Anterior cingulate cortex (tissue), 58 donors: ENCODE results near the gene NPS.
A peak's percentile ranks its signal among the peaks of the same experiment; 100 is the strongest.

Experiments
- DNase-seq, 58 donors: peaks; one replicate each; lab custom pipeline; 2025; lab: John Stamatoyannopoulos, UW

NPS gene

DNA sequence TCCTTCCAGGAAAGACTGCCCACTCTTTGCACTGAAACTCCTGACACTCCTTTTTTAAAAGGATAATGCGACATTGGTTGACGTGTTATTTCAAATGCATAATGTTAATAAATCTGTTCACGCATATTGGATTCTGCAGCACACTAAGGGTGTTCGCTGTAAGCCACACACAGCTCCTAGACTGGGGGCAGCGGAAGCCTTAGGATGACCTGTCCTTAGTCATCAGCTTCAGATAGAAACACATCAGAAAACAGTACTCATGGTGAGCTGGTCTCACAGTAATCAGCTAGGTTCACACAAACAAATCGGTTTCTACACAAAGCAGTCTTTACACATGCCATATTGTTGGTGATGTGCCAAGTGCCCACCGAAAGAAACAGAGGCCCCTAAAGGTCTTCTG, 4.3 kb downstream of the NPS start:
- no peak for DNase-seq

- DNase-seq: no peak
Measured at GRCh38 chr10:127556916-127557315, 7.8 kb downstream of the NPS start.

DNA sequence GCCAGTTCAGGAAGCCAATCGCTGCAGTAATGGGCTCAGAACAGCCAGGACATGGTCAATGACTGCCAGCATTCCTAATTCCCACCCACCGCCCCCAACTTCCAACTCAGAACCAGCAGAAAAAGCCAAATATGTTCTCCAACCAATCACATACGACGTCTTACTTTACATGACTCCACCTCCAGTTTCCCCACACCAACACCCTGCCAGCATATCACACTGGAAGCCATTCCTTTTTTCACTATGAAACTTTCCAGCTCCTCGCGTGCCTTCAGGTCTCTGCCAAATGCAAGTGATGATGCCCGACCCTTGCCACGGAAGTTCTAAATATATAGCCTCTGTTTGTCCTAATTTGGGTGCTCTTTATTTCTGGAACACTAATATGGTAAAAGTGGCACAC, 12.5 kb downstream of the NPS start:
- DNase-seq: no peak

GRCh38 chr10:127563718-127564553, 14.8 kb downstream of the NPS start:
- DNase-seq: peak in 2 of 58 donors; percentile 10 to 15

DNA sequence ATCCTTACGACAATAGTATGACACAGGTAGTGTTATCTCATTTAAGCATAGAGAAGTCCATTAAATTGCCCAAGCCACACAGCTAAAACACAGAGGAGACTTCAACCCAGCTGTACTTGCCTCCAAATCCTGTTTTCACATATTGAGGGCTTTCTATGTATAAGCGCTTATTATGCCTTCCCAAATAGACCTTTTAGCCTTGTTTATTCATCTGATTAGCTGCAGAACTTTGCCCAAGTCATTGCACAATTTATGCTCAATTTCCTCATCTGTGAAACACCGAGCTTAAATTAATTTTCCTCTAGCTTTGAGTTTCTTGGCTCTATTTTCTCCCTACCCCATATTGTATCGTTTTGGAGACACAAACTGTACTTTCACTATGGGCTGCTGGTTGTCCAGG, 15.5 kb downstream of the NPS start:
- DNase-seq: no peak

GRCh38 chr10:127565583-127565982, 16.5 kb downstream of the NPS start:
- no peak for DNase-seq

- DNase-seq: peak in 8 of 58 donors; percentile 8 to 33 (median 18)
Measured at GRCh38 chr10:127569210-127569609, 20.1 kb downstream of the NPS start.

DNA sequence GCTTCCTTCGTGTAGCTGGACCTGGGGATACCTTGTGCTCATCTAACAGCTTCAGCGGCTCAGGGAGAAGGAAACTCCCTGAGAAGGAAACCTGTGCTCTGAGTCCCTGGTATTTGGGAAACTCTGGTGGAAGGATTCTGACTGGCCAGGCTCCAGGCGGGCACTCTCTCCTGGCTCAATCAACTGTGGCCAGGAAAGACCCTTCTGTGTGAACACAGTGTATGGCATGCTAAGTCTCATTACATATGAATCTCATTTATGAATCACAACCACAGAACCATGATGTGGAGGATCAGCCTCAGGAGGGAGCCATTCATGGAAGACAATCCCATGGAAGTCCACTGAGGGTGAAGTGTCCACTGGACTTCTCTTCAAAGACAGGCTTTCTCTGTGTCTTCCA, 20.9 kb downstream of the NPS start:
- no peak for DNase-seq

DNA sequence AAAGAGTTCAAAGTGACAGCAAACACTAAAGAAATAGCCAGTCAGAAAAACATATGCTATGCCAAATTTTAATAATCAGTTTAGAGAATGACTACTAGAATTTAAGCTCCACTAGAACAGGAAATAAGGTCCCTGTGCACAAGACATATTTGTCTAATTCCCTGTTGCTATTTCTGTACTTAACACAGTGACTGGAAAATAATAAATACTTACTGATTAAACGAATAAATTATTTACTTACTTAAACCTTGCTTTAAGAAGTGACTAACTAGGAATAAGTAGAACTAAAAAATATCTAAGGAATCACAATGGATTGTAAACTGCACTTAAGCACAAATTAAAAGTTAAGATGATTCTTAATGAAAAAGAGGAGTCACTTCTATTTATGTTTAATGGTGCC, 22.3 kb downstream of the NPS start:
- no peak for DNase-seq

DNA sequence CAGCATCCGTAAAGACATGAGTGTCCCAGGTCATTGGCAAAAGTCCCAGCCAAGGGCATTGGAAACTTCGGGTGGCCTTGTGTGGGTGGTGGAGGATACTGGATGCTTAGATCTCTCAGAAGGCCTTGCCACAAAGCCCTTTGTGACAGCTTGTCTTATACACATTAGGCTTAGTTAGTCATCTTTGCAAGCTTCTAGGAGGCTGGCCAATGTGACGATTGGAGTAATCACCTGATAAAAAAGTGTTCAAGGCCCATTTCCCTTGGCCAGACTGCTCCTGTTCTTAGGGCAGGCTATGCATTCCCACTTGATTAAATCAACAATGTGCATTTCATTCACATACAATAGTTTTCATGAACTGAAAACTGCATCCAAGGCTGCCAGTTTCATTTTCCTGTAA, 26.9 kb downstream of the NPS start:
- DNase-seq: peak in 1 of 58 donors; percentile 12

DNA sequence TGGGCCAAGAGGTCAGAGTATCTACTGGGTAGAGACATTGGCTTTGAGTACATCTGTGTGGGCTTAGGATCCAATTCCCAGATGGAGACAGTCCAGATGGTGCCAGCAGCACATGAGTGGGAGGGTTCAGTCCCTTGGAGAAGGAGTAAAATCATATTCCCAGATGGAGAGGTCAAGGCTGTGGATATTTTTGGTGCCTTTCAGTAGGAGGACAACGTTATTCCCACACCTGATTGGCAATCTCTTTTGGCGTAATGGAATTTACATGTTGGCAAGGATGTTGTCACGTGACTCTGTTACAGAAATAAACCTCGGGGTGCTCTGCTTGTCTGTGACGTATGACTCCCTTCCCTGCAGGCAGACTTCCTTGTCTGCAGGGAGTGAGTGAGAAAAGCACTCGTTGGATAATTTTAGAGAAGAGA, 27.6 kb downstream of the NPS start:
- peak in 15 of 58 donors; percentile 6 to 73 (median 25) for DNase-seq

GRCh38 chr10:127577376-127578258, 28.5 kb downstream of the NPS start:
- no peak for DNase-seq

DNA sequence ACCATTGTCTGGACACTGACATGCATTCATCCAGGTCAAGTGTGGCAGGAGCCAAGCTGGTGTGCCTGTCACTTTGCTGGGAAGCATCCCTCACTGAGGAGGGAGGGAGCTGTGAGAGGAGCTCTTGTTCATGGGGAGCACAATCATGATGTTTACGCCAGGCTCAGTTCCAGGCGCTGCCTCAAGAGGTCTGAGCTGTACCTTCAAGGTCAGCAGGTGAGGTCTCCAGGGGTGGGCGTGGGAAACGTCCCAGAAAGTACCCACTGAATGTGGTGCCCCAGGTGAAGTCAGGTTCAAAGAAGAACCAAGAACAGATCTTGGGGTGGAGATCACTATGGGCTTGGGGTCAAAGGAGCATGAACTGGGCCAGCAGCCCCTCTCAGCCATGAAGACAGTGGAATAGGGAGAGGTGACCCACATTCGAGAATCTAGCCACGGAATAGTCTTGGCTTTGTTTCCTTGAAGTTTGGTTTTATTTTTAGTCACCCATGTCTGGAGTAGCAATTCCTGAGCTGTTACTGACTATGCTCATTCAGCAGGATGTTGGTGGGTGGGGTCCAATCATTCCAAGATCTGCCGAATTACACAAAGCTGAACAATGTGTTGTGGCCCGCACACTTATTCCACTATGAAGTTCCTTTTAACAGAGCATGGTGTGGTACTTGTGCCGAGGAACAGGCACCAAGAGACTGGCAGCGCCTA, 29.3 kb downstream of the NPS start:
- DNase-seq: no peak

DNA sequence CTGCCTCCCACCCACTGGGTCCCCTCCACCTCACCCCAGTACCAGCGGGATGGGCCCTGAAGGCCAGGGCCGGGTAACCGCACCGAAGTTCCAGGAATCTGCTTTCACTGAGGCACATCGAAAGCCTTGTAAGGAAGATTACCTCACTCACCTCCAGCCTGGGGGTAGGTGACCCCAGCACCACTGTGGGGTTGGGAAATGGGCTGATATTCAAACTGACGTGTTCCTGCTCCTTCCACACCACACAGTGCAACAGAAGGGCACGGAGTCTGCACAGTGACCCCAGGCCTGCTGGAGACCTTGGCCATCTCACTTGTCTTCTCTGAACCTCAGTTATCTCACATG, 29.8 kb downstream of the NPS start:
- DNase-seq: no peak

GRCh38 chr10:127579640-127580039, 30.5 kb downstream of the NPS start:
- no peak for DNase-seq

- no peak for DNase-seq
Measured at GRCh38 chr10:127580822-127581221, 31.7 kb downstream of the NPS start.

GRCh38 chr10:127585519-127586023, 36.5 kb downstream of the NPS start:
- no peak for DNase-seq

DNA sequence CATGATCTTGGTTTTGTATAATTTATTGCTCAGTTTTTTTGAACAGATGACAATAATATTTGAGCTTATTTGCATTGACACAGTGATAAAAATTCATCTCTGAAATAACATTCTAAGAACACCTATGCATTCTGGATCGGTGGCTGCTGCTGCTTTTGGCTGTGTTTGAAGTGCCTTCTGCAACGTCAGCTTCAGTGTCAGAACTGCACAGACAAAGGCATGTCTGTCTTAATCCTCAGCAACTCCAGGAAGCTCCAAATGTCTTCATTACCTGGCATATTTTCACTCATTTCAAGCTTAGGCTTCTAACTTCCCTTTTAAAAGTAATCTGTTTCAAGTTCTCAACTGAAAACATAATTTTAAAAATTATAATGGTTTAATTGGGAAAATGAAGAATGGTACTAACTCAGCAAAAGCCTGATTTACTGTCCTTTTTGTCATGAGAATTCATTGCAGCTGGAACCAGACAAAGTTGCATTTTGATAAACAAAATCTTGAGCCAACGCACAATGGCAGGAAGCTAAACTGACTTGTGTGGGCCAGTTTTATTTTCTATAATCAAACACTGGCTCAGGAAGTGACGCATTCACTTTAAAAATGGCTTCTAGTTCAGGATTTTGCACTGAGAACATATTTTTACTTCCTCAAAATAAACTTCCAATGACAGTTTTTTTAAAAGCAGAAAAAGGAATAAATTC, 38.7 kb downstream of the NPS start:
- DNase-seq: peak in 1 of 58 donors; percentile 19

GRCh38 chr10:127592586-127592985, 43.5 kb downstream of the NPS start:
- DNase-seq: no peak

DNA sequence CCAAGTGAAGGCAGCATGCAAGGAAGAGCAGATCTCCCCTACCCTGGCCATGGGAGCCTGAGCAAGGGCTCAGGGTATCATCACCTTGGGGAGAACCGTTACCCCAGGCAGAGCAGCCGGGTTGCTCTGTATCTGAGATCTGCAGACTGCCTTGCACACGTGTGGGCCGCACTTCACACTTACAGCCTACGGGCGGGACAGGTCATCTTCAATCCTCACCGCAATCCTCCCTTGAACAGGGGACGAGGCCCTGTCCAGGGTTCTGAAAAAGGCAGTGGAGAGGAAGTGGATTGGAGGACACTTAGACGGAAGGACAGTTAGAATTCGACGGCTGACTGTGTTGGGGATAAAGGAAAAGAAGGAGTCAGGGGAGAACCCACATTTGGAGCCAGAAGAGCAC, 51.4 kb downstream of the NPS start:
- DNase-seq: no peak
